ENCODE measurements around the gene SNX30. TPM values are rescaled to one million over a fixed set of nuclear protein-coding genes. Genes with fewer than 3 reads are reported as not detected.

SNX30 gene, protein sequence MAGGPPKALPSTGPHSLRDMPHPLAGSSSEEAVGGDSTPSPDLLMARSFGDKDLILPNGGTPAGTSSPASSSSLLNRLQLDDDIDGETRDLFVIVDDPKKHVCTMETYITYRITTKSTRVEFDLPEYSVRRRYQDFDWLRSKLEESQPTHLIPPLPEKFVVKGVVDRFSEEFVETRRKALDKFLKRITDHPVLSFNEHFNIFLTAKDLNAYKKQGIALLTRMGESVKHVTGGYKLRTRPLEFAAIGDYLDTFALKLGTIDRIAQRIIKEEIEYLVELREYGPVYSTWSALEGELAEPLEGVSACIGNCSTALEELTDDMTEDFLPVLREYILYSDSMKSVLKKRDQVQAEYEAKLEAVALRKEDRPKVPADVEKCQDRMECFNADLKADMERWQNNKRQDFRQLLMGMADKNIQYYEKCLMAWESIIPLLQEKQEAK
- 22.4 TPM for polyA plus RNA-seq
- long read RNA-seq, donor 1, full-length matches to known transcripts, result 4 of 31 reads
- long read RNA-seq, donor 1, partial matches to known transcripts, result 27 of 31 reads
- long read RNA-seq, donor 1, other reads (novel, unspliced or antisense), result 0 of 31 reads
- long read RNA-seq, donor 2, full-length matches to known transcripts, result 3 of 49 reads
- long read RNA-seq, donor 2, partial matches to known transcripts, result 46 of 49 reads
- long read RNA-seq, donor 2, other reads (novel, unspliced or antisense), result 0 of 49 reads
- long read RNA-seq, donor 3, result 0 reads
- long read RNA-seq, donor 4, full-length matches to known transcripts, result 1 of 1 reads
- long read RNA-seq, donor 4, partial matches to known transcripts, result 0 of 1 reads
- long read RNA-seq, donor 4, other reads (novel, unspliced or antisense), result 0 of 1 reads
- long read RNA-seq, donor 5, full-length matches to known transcripts, result 2 of 12 reads
- long read RNA-seq, donor 5, partial matches to known transcripts, result 10 of 12 reads
- long read RNA-seq, donor 5, other reads (novel, unspliced or antisense), result 0 of 12 reads
- long read RNA-seq, donor 6, full-length matches to known transcripts, result 5 of 50 reads
- long read RNA-seq, donor 6, partial matches to known transcripts, result 45 of 50 reads
- long read RNA-seq, donor 6, other reads (novel, unspliced or antisense), result 0 of 50 reads
- long read RNA-seq, donor 7, result 0 reads
- long read RNA-seq, donor 8, result 0 reads
- long read RNA-seq, donor 9, full-length matches to known transcripts, result 1 of 1 reads
- long read RNA-seq, donor 9, partial matches to known transcripts, result 0 of 1 reads
- long read RNA-seq, donor 9, other reads (novel, unspliced or antisense), result 0 of 1 reads
- long read RNA-seq, donor 10, full-length matches to known transcripts, result 3 of 3 reads
- long read RNA-seq, donor 10, partial matches to known transcripts, result 0 of 3 reads
- long read RNA-seq, donor 10, other reads (novel, unspliced or antisense), result 0 of 3 reads
- long read RNA-seq, donor 11, full-length matches to known transcripts, result 5 of 5 reads
- long read RNA-seq, donor 11, partial matches to known transcripts, result 0 of 5 reads
- long read RNA-seq, donor 11, other reads (novel, unspliced or antisense), result 0 of 5 reads

DNA sequence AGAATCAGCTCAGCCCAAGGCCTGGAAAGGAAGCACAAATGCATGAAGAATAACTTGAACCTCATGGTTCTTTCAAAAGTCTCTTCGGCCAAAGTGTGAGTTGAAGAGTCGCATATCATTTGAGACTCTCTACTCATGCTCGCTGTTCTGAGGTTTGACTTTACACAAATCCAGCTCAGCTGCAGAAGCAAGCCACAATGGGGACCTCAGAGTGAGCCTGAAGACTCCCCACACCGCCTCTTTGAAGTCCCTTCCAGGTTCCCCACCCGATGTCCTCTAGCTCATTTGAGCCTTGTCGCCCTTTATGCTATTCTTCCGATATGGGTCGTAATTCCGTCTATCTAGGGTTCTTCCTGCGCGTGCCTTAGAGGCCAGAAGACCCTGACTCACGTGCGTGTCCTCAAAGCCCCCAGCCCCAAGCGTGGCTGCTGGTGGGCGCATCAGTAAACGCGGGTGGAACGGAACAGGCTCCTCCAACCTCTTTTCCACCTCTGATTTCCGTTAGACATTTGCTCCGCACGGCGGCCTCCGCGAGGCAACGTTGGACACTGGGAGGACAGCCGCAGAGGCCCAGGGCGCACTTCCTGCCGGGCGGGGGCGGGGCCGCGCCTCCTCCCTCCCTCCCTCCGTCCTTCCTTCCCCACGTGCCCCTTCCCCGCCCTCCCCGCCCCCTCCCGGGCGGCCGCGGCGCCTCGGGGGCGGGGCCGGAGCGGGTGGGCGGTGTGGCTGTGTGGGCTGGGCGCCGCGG lies at the start of gene SNX30:
Gene SNX30, plus strand, starts transcription at position 745 of the 748 bp plus-strand sequence. CDS start 242 bp downstream, outside the sequence.
- 0% methylated on average over 1 of the region's 49 CpGs for WGBS (ENCODE audit: insufficient coverage, low lambda C conversion rate)
- Histone ChIP-seq H3K27ac (ENCODE audit: low read length) (peak within 1 kb of the TSS; percentile 83), H3K4me3 (ENCODE audit: low read length) (peak within 1 kb of the TSS; percentile 94), H3K9me3 (ENCODE audit: control insufficient read depth, low read depth, low read length) (no peaks in the 10 kb centered on the region), H3K4me1 (ENCODE audit: control insufficient read depth, insufficient read depth, low read length) (peaks cover 33% of the 10 kb centered on the region), H3K27me3 (ENCODE audit: control insufficient read depth, insufficient read depth, low read length) (no peaks in the 10 kb centered on the region), H3K36me3 (ENCODE audit: control insufficient read depth, insufficient read depth, low read length) (peaks cover 3% of the 10 kb centered on the region)
- DNase-seq, result peak; percentile 89 to 94

DNA sequence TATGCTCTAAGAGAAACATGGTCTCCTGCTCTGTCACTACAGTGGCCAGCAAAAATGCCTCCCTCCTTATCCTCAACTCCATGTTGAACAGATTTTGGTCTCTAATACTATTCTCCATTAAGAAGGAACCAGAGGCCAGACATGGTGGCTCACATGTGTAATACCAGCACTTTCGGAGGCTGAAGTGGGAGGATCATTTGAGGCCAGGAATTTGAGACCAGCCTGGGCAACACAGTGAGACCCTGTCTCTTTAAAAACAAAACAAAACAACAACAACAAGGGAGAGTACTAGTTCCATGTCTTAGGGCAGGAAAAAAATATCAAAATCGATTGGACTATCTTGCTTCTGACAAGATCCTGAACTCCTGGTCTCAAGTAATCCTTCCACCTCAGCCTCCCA lies 47.3 kb upstream of the SNX30 start:
- Histone ChIP-seq H3K27ac (ENCODE audit: low read length) (no peak overlapping the region), H3K27me3 (ENCODE audit: control insufficient read depth, insufficient read depth, low read length) (no peaks in the 10 kb centered on the region), H3K4me3 (ENCODE audit: low read length) (no peak overlapping the region), H3K9me3 (ENCODE audit: control insufficient read depth, low read depth, low read length) (no peaks in the 10 kb centered on the region), H3K4me1 (ENCODE audit: control insufficient read depth, insufficient read depth, low read length) (no peaks in the 10 kb centered on the region), H3K36me3 (ENCODE audit: control insufficient read depth, insufficient read depth, low read length) (peaks cover 8% of the 10 kb centered on the region)
- DNase-seq, result no peak
- no CpG with 5 or more reads among the region's 2 CpGs for WGBS (ENCODE audit: insufficient coverage, low lambda C conversion rate)

GRCh38 chr9:112705768-112706427 lies 44.7 kb upstream of the SNX30 start:
- WGBS (ENCODE audit: insufficient coverage, low lambda C conversion rate), result 46% methylated on average over 3 of the region's 6 CpGs
- Histone ChIP-seq H3K4me1 (ENCODE audit: control insufficient read depth, insufficient read depth, low read length) (no peaks in the 10 kb centered on the region), H3K9me3 (ENCODE audit: control insufficient read depth, low read depth, low read length) (no peaks in the 10 kb centered on the region), H3K27ac (ENCODE audit: low read length) (no peak overlapping the region), H3K27me3 (ENCODE audit: control insufficient read depth, insufficient read depth, low read length) (no peaks in the 10 kb centered on the region), H3K4me3 (ENCODE audit: low read length) (no peak overlapping the region), H3K36me3 (ENCODE audit: control insufficient read depth, insufficient read depth, low read length) (peaks cover 7% of the 10 kb centered on the region)
- peak; percentile 41 to 48 for DNase-seq

DNA sequence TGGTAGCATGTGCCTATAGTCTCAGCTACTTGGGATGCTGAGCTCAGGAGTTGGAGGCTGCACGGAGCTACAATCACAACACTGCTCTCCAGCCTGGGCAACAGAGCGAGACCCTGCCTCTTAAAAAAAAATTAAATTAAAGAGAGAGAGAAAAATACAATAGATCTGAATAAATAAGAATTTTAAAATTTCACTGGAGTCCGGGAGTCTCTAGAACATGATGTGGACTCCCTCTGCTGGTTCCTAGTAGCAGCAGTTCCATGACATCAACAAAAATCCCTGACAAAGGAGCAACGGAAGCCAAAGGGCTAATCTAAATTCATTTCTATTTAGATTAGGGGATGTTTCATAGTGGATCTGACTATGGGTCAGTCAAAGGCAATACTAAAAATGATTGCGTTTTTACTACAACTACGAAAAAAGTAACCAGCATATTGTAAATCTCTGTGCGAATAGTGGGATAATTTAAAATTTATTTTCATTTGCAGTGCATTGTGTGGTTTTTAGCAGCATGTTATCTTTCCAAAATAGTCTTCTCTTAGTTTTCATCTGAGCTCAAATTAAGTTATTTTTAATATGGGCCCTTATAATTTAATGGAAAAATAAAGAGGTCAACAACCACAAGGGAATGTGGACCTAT lies 39.4 kb upstream of the SNX30 start:
- 89% methylated on average over 4 of the region's 7 CpGs for WGBS (ENCODE audit: insufficient coverage, low lambda C conversion rate)

GRCh38 chr9:112712678-112713077 lies 37.9 kb upstream of the SNX30 start:
- no peak for DNase-seq
- H3K4me1 ChIP-seq (ENCODE audit: control insufficient read depth, insufficient read depth, low read length), result no peaks in the 10 kb centered on the region
- no peak overlapping the region for H3K4me3 ChIP-seq (ENCODE audit: low read length)
- H3K9me3 ChIP-seq (ENCODE audit: control insufficient read depth, low read depth, low read length), result peaks cover 9% of the 10 kb centered on the region
- H3K27me3 ChIP-seq (ENCODE audit: control insufficient read depth, insufficient read depth, low read length), result no peaks in the 10 kb centered on the region
- peaks cover 10% of the 10 kb centered on the region for H3K36me3 ChIP-seq (ENCODE audit: control insufficient read depth, insufficient read depth, low read length)
- no CpG with 5 or more reads among the region's 3 CpGs for WGBS (ENCODE audit: insufficient coverage, low lambda C conversion rate)
- no peak overlapping the region for H3K27ac ChIP-seq (ENCODE audit: low read length)

More for the DNA sequence above, 39.4 kb upstream of the SNX30 start:
- no peak for DNase-seq
- H3K27ac ChIP-seq (ENCODE audit: low read length), result no peak overlapping the region
- no peaks in the 10 kb centered on the region for H3K4me1 ChIP-seq (ENCODE audit: control insufficient read depth, insufficient read depth, low read length)
- peaks cover 9% of the 10 kb centered on the region for H3K9me3 ChIP-seq (ENCODE audit: control insufficient read depth, low read depth, low read length)
- peaks cover 10% of the 10 kb centered on the region for H3K36me3 ChIP-seq (ENCODE audit: control insufficient read depth, insufficient read depth, low read length)
- H3K27me3 ChIP-seq (ENCODE audit: control insufficient read depth, insufficient read depth, low read length), result no peaks in the 10 kb centered on the region
- no peak overlapping the region for H3K4me3 ChIP-seq (ENCODE audit: low read length)

DNA sequence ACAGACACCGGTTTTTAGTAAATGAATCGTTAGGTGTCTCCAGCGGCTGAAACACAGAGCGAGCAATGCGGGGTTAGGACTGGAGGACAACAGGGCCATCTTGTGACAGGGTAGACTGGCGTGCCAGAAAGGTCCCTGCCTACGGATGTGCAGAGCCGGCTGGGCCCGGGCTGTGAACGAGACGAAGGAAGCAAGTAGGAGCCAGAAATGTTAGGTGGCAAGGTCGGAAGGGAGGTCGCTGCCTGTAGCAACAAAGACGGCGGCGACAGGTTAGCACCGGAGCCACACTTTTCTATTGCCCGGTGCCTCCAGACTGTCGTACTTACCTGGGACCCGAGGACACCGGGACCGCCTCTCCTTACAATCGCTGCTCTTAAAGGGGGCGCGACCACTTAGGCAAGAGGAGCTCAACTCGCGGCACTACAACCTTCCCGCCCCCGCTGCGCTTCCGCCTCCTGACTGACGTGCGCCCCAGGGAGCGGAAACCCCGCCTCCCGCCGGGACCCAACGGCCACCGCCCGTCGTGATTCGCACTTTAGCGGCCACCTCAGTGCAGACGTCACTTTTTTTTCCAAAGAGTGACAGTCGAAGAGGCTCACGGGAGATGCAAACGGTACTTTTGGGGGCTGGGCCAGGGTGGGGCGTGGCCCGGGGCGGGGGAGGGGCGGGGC lies 32.8 kb upstream of the SNX30 start, which contains the start of gene INIP:
Gene INIP, minus strand, starts transcription at position 457 of the 671 bp plus-strand sequence. CDS start 1,632 bp downstream, outside the sequence.
- peak within 1 kb of the TSS; percentile 94 for H3K4me3 ChIP-seq (ENCODE audit: low read length)
- WGBS (ENCODE audit: insufficient coverage, low lambda C conversion rate), result 0% methylated on average over 2 of the region's 51 CpGs
- no peaks in the 10 kb centered on the region for H3K27me3 ChIP-seq (ENCODE audit: control insufficient read depth, insufficient read depth, low read length)
- H3K36me3 ChIP-seq (ENCODE audit: control insufficient read depth, insufficient read depth, low read length), result no peaks in the 10 kb centered on the region
- peaks cover 8% of the 10 kb centered on the region for H3K4me1 ChIP-seq (ENCODE audit: control insufficient read depth, insufficient read depth, low read length)
- DNase-seq, result peak; percentile 98 to 99
- H3K27ac ChIP-seq (ENCODE audit: low read length), result peak within 1 kb of the TSS; percentile 96
- peaks cover 1% of the 10 kb centered on the region for H3K9me3 ChIP-seq (ENCODE audit: control insufficient read depth, low read depth, low read length)

GRCh38 chr9:112719241-112719691 lies 31.3 kb upstream of the SNX30 start:
- peaks cover 8% of the 10 kb centered on the region for H3K4me1 ChIP-seq (ENCODE audit: control insufficient read depth, insufficient read depth, low read length)
- no peaks in the 10 kb centered on the region for H3K9me3 ChIP-seq (ENCODE audit: control insufficient read depth, low read depth, low read length)
- no peaks in the 10 kb centered on the region for H3K27me3 ChIP-seq (ENCODE audit: control insufficient read depth, insufficient read depth, low read length)
- peak overlapping the region; percentile 32 for H3K27ac ChIP-seq (ENCODE audit: low read length)
- WGBS (ENCODE audit: insufficient coverage, low lambda C conversion rate), result no CpG with 5 or more reads among the region's 1 CpG
- no peak for DNase-seq
- H3K4me3 ChIP-seq (ENCODE audit: low read length), result no peak overlapping the region
- H3K36me3 ChIP-seq (ENCODE audit: control insufficient read depth, insufficient read depth, low read length), result no peaks in the 10 kb centered on the region

DNA sequence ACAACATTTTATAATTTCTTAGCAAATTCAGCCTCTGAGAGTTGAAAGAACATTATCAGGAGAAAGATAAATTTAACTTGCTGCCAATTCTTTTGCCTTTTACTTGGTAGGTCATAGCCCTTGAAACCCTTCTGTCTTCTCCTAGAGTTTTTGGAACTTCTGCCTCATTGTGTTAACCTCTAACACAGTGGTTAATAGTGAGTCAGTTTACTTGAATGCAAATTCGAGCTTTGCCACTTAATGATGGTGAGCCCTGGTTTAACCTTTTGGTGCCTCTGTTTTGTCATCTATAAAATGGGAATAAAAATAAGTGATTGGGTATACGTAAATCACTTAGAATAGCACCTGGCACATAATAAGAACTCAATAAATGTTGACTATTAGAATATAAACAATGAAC lies 30.9 kb upstream of the SNX30 start:
- peak overlapping the region; percentile 32 for H3K27ac ChIP-seq (ENCODE audit: low read length)

More for the DNA sequence above, 30.9 kb upstream of the SNX30 start:
- Histone ChIP-seq H3K27me3 (ENCODE audit: control insufficient read depth, insufficient read depth, low read length) (no peaks in the 10 kb centered on the region), H3K36me3 (ENCODE audit: control insufficient read depth, insufficient read depth, low read length) (no peaks in the 10 kb centered on the region), H3K9me3 (ENCODE audit: control insufficient read depth, low read depth, low read length) (no peaks in the 10 kb centered on the region), H3K4me1 (ENCODE audit: control insufficient read depth, insufficient read depth, low read length) (peaks cover 8% of the 10 kb centered on the region), H3K4me3 (ENCODE audit: low read length) (no peak overlapping the region)
- 100% methylated on average over 1 of the region's 2 CpGs for WGBS (ENCODE audit: insufficient coverage, low lambda C conversion rate)
- no peak for DNase-seq

Data from large intestine (tissue), 12 donors.